ENCODE data around the gene PDZD2. TPM values are rescaled to one million over a fixed set of nuclear protein-coding genes. Genes with fewer than 3 reads are reported as not detected.
A peak's percentile ranks its signal among the peaks of the same experiment; 100 is the strongest.

PDZD2 gene
- total RNA-seq, 1 experiment from 2014 or later: 23.0 TPM

GRCh38 chr5:31625394-31625793 is 13.5 kb upstream of the PDZD2 start:
- TF ChIP-seq, protein P1, sequence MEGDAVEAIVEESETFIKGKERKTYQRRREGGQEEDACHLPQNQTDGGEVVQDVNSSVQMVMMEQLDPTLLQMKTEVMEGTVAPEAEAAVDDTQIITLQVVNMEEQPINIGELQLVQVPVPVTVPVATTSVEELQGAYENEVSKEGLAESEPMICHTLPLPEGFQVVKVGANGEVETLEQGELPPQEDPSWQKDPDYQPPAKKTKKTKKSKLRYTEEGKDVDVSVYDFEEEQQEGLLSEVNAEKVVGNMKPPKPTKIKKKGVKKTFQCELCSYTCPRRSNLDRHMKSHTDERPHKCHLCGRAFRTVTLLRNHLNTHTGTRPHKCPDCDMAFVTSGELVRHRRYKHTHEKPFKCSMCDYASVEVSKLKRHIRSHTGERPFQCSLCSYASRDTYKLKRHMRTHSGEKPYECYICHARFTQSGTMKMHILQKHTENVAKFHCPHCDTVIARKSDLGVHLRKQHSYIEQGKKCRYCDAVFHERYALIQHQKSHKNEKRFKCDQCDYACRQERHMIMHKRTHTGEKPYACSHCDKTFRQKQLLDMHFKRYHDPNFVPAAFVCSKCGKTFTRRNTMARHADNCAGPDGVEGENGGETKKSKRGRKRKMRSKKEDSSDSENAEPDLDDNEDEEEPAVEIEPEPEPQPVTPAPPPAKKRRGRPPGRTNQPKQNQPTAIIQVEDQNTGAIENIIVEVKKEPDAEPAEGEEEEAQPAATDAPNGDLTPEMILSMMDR (IDR thresholded peaks at IDR 0.05; ENCODE audit: unreplicated experiment): no peak
- BruUV-seq (replicated peaks): no TSS peak
- H3K36me3 Mint-ChIP-seq (ENCODE audit: insufficient read depth, unreplicated experiment): peaks cover 6% of the 10 kb centered on the region
- no peaks in the 10 kb centered on the region for H3K9me3 Mint-ChIP-seq (ENCODE audit: unreplicated experiment)
- DNase-seq (ENCODE audit: unreplicated experiment): no peak
- no peak overlapping the region for H3K4me3 Mint-ChIP-seq (ENCODE audit: unreplicated experiment)
- H3K27me3 Mint-ChIP-seq (ENCODE audit: insufficient read depth, unreplicated experiment): peaks cover 21% of the 10 kb centered on the region
- intact Hi-C loops (cut with micrococcal nuclease): no loop called here
- ChIA-PET CTCF (interaction anchor here (2.8 kb wide), 1 partner anchor 13 kb away, joined by 10 read pairs; no protein-coding TSS in a partner anchor), POLR2A (no interaction called here)
- peaks cover 14% of the 10 kb centered on the region for H3K4me1 Mint-ChIP-seq (ENCODE audit: insufficient read depth, unreplicated experiment)
- no peak overlapping the region for H3K27ac Mint-ChIP-seq (ENCODE audit: low read depth, unreplicated experiment)

DNA sequence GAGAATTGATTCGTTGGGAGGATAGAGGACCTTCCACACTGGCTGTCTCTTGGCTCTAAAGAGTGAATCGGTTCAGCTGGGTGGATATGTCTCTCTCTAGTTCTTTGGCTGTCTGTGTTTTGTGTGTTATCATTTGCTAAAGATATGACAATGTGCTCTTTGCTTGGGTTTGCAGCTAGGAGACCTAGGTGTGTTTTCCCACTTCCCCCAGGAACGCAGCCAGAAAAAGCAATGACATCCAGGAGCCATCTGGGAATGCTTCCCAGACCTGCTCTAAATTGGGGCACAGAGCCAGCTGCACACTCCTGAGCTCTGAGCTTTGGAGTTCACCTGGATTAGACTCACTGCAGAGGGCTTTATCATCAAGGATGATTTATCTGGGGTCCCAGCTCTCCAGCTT is 12.8 kb upstream of the PDZD2 start:
- TF ChIP-seq, protein P1 (IDR thresholded peaks at IDR 0.05; ENCODE audit: unreplicated experiment): no peak
- no peaks in the 10 kb centered on the region for H3K9me3 Mint-ChIP-seq (ENCODE audit: unreplicated experiment)
- H3K27me3 Mint-ChIP-seq (ENCODE audit: insufficient read depth, unreplicated experiment): peaks cover 29% of the 10 kb centered on the region
- peaks cover 14% of the 10 kb centered on the region for H3K4me1 Mint-ChIP-seq (ENCODE audit: insufficient read depth, unreplicated experiment)
- intact Hi-C loops (cut with micrococcal nuclease): no loop called here
- H3K36me3 Mint-ChIP-seq (ENCODE audit: insufficient read depth, unreplicated experiment): peaks cover 6% of the 10 kb centered on the region
- BruUV-seq (replicated peaks): no TSS peak
- ChIA-PET CTCF (interaction anchor here (0.8 to 1.4 kb wide), 3 partner anchors 11 to 183 kb away, joined by 3 to 5 read pairs (median 4); no protein-coding TSS in a partner anchor), POLR2A (interaction anchor here (0.9 to 1.2 kb wide), 3 partner anchors 12 to 38 kb away, joined by 3 to 4 read pairs (median 4); partner anchors contain the start of gene PDZD2)
- H3K4me3 Mint-ChIP-seq (ENCODE audit: unreplicated experiment): no peak overlapping the region
- peak; percentile 80 for DNase-seq (ENCODE audit: unreplicated experiment)
- no peak overlapping the region for H3K27ac Mint-ChIP-seq (ENCODE audit: low read depth, unreplicated experiment)

GRCh38 chr5:31626604-31627234 is 12.2 kb upstream of the PDZD2 start:
- Mint-ChIP-seq H3K9me3 (ENCODE audit: unreplicated experiment) (no peaks in the 10 kb centered on the region), H3K27me3 (ENCODE audit: insufficient read depth, unreplicated experiment) (peaks cover 29% of the 10 kb centered on the region), H3K27ac (ENCODE audit: low read depth, unreplicated experiment) (no peak overlapping the region), H3K36me3 (ENCODE audit: insufficient read depth, unreplicated experiment) (peaks cover 6% of the 10 kb centered on the region), H3K4me1 (ENCODE audit: insufficient read depth, unreplicated experiment) (peaks cover 14% of the 10 kb centered on the region), H3K4me3 (ENCODE audit: unreplicated experiment) (no peak overlapping the region)
- TF ChIP-seq, protein P1 (IDR thresholded peaks at IDR 0.05; ENCODE audit: unreplicated experiment): no peak
- BruUV-seq (replicated peaks): no TSS peak
- intact Hi-C loops (cut with micrococcal nuclease): no loop called here
- ChIA-PET POLR2A (interaction anchor here (0.9 to 1.2 kb wide), 3 partner anchors 12 to 38 kb away, joined by 3 to 4 read pairs (median 4); partner anchors contain the start of gene PDZD2), CTCF (interaction anchor here (0.6 to 1.4 kb wide), 3 partner anchors 12 to 212 kb away, joined by 4 to 5 read pairs (median 5); no protein-coding TSS in a partner anchor)
- peak; percentile 5 for DNase-seq (ENCODE audit: unreplicated experiment)

DNA sequence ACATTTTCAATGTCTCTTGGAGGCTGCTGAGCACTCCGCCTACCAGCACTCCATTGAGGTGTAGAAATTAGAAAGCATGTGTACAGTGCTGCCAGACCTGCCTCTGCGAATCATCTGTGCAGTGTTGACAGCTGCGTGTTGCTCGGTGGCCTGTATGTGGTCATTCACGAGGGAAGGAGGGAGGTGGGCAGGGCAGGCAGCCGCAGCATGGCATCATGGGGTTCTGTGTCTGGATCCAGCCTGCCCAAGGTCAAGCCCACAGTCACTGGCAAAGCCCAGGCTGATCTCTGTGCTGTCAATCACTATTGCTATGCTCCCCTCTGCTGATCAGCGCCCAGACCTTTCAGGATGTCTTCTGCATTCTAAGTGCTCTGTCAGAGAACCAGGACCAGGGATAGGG is 8.0 kb upstream of the PDZD2 start:
- BruUV-seq (replicated peaks): no TSS peak
- H3K36me3 Mint-ChIP-seq (ENCODE audit: insufficient read depth, unreplicated experiment): no peaks in the 10 kb centered on the region
- TF ChIP-seq, protein P1 (IDR thresholded peaks at IDR 0.05; ENCODE audit: unreplicated experiment): no peak
- CTCF ChIA-PET: interaction anchor here (0.6 to 0.8 kb wide), 2 partner anchors 9 to 165 kb away, joined by 3 read pairs; no protein-coding TSS in a partner anchor
- intact Hi-C loops (cut with micrococcal nuclease): no loop called here
- no peak for DNase-seq (ENCODE audit: unreplicated experiment)
- H3K4me3 Mint-ChIP-seq (ENCODE audit: unreplicated experiment): no peak overlapping the region
- POLR2A ChIA-PET: no interaction called here
- no peaks in the 10 kb centered on the region for H3K9me3 Mint-ChIP-seq (ENCODE audit: unreplicated experiment)
- H3K4me1 Mint-ChIP-seq (ENCODE audit: insufficient read depth, unreplicated experiment): peaks cover 11% of the 10 kb centered on the region
- H3K27ac Mint-ChIP-seq (ENCODE audit: low read depth, unreplicated experiment): no peak overlapping the region
- peaks cover 29% of the 10 kb centered on the region for H3K27me3 Mint-ChIP-seq (ENCODE audit: insufficient read depth, unreplicated experiment)
